SK-N-SH treated with all-trans-retinoic acid at 6 μM for 48 hours (cell line): ENCODE measurements around the gene TBX1.

ENCODE experiments used
- ATAC-seq: fragments of 200-7000 bp; cut with Tn5 transposase; 3 replicates; pipeline ENCODE4 v1.9.1; 2020; ENCODE audit warnings: mild to moderate bottlenecking, moderate library complexity
- ARNTL ChIP-seq: fragments of 450-650 bp; formaldehyde crosslinking; IDR thresholded peaks from 2 replicates; pipeline ENCODE4 v1.5.0; 2020; ENCODE audit warnings: low read depth, mild to moderate bottlenecking, moderate library complexity, borderline replicate concordance
- BACH2 ChIP-seq: fragments of 250-450 bp; sonication (Bioruptor Pico); IDR thresholded peaks from 2 replicates; pipeline ENCODE4 v1.9.0; 2021; ENCODE audit warnings: mild to moderate bottlenecking, borderline replicate concordance
- CSDC2 ChIP-seq: fragments of 250-450 bp; sonication (Bioruptor Pico); IDR thresholded peaks from 2 replicates; pipeline ENCODE4 v1.5.0; 2020; ENCODE audit warnings: mild to moderate bottlenecking, moderate library complexity
- CSRNP3 ChIP-seq: fragments of 250-450 bp; sonication (Bioruptor Pico); IDR thresholded peaks from 2 replicates; pipeline ENCODE4 v1.5.1; 2021; ENCODE audit warnings: mild to moderate bottlenecking, moderate library complexity
- ESRRG ChIP-seq: fragments of 250-450 bp; sonication (Bioruptor Pico); IDR thresholded peaks from 2 replicates; pipeline ENCODE4 v1.6.1; 2021; ENCODE audit warnings: mild to moderate bottlenecking
- GLIS3 ChIP-seq: fragments of 250-450 bp; sonication (Bioruptor Pico); IDR thresholded peaks from 2 replicates; pipeline ENCODE4 v1.5.0; 2020; ENCODE audit warnings: mild to moderate bottlenecking, moderate library complexity
- ISL1 ChIP-seq: fragments of 250-450 bp; sonication (Bioruptor Pico); IDR thresholded peaks from 2 replicates; pipeline ENCODE4 v2.1.2; 2022; ENCODE audit warnings: mild to moderate bottlenecking, moderate library complexity
- OSR1 ChIP-seq: fragments of 250-450 bp; sonication (Bioruptor Pico); IDR thresholded peaks from 2 replicates; pipeline ENCODE4 v1.8.0; 2022; ENCODE audit warnings: moderate library complexity, mild to moderate bottlenecking, inconsistent platforms
- PATZ1 ChIP-seq: fragments of 250-450 bp; sonication (Bioruptor Pico); IDR thresholded peaks from 2 replicates; pipeline ENCODE4 v1.8.0; 2020; ENCODE audit warnings: mild to moderate bottlenecking, moderate library complexity, borderline replicate concordance
- POU6F1 ChIP-seq: fragments of 250-450 bp; sonication (Bioruptor Pico); IDR thresholded peaks from 2 replicates; pipeline ENCODE4 v1.8.0; 2021; ENCODE audit warnings: low read depth, mild to moderate bottlenecking, moderate library complexity, borderline replicate concordance
- PPARA ChIP-seq: fragments of 250-450 bp; sonication (Bioruptor Pico); IDR thresholded peaks from 2 replicates; pipeline ENCODE4 v1.5.0; 2020; ENCODE audit warnings: mild to moderate bottlenecking, borderline replicate concordance
- RARB ChIP-seq: fragments of 250-450 bp; sonication (Bioruptor Pico); IDR thresholded peaks from 2 replicates; pipeline ENCODE4 v1.8.0; 2021; ENCODE audit warnings: mild to moderate bottlenecking, moderate library complexity
- SNAI2 ChIP-seq: fragments of 250-450 bp; sonication (Bioruptor Pico); IDR thresholded peaks from 2 replicates; pipeline ENCODE4 v1.5.0; 2020; ENCODE audit warnings: mild to moderate bottlenecking, moderate library complexity
- TCF4 ChIP-seq: fragments of 250-450 bp; sonication (Bioruptor Pico); IDR thresholded peaks from 2 replicates; pipeline ENCODE4 v1.8.0; 2021; ENCODE audit warnings: mild to moderate bottlenecking, moderate library complexity, borderline replicate concordance
- TOX ChIP-seq: fragments of 250-450 bp; sonication (Bioruptor Pico); IDR thresholded peaks from 2 replicates; pipeline ENCODE4 v1.8.0; 2021; ENCODE audit warnings: mild to moderate bottlenecking, moderate library complexity, borderline replicate concordance
- ZC3H10 ChIP-seq: fragments of 250-450 bp; sonication (Bioruptor Pico); IDR thresholded peaks from 2 replicates; pipeline ENCODE4 v1.5.1; 2021; ENCODE audit warnings: mild to moderate bottlenecking, moderate library complexity
- ZFP3 ChIP-seq: fragments of 250-450 bp; sonication (Bioruptor Pico); IDR thresholded peaks from 2 replicates; pipeline ENCODE4 v1.5.0; 2020; ENCODE audit warnings: mild to moderate bottlenecking, moderate library complexity
- ZFP30 ChIP-seq: fragments of 450-650 bp; formaldehyde crosslinking; IDR thresholded peaks from 2 replicates; pipeline ENCODE4 v1.5.0; 2022; ENCODE audit warnings: mild to moderate bottlenecking, moderate library complexity
- ZNF565 ChIP-seq: fragments of 450-650 bp; formaldehyde crosslinking; conservative IDR thresholded peaks from 2 replicates; pipeline ENCODE4 v1.5.0; 2020; ENCODE audit warnings: low read depth, mild to moderate bottlenecking, moderate library complexity
- ZNF70 ChIP-seq: fragments of 450-650 bp; formaldehyde crosslinking; IDR thresholded peaks from 2 replicates; pipeline ENCODE4 v1.5.0; 2020; ENCODE audit warnings: mild to moderate bottlenecking, moderate library complexity
- ZNF8 ChIP-seq: fragments of 450-650 bp; formaldehyde crosslinking; IDR thresholded peaks from 2 replicates; pipeline ENCODE4 v1.5.0; 2020; ENCODE audit warnings: mild to moderate bottlenecking, moderate library complexity

Gene TBX1

DNA sequence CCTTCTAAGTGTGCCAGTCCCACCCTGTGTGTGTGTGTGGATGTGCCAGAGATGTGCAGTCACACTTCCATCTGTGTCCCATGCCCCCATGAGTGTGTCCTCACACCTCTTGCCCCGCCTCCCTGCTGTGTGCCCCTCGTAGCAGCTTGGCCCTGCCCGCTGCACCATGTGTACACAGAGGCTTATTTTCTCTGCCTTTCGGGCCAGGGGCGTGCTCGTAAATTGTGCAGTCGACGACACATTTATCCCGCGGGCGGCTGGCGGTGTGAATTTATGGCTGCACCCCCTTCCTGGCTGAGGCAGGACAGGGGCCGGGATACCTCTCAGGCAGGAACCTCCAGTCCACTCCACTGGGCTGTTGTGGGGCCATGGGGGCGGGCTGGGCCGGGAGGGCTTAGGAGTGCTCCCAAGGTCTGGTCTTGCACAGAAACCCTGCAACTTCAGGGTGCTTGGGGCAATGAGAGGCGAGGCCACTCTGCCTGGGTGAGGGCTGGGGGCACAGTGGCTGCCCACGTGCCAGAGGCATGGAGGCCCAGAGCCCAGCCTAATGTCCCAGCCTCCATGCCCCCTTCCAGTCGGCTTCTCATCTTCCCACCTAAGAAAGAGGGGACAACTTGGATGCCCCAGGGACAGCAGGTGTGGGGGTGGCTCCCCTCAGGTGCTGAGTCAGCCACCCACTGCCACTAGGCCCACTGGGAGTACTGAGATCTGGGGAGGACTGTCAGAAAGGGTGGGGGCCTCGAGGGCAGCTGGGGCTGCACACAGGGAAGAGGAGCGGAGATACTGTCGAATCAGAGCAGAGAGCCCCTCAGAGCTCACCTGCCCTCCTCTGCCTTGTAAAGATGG is 24.7 kb upstream of the TBX1 start (continued):
- TF ChIP-seq PATZ1 (CRISPR knock-in tag): no peak

DNA sequence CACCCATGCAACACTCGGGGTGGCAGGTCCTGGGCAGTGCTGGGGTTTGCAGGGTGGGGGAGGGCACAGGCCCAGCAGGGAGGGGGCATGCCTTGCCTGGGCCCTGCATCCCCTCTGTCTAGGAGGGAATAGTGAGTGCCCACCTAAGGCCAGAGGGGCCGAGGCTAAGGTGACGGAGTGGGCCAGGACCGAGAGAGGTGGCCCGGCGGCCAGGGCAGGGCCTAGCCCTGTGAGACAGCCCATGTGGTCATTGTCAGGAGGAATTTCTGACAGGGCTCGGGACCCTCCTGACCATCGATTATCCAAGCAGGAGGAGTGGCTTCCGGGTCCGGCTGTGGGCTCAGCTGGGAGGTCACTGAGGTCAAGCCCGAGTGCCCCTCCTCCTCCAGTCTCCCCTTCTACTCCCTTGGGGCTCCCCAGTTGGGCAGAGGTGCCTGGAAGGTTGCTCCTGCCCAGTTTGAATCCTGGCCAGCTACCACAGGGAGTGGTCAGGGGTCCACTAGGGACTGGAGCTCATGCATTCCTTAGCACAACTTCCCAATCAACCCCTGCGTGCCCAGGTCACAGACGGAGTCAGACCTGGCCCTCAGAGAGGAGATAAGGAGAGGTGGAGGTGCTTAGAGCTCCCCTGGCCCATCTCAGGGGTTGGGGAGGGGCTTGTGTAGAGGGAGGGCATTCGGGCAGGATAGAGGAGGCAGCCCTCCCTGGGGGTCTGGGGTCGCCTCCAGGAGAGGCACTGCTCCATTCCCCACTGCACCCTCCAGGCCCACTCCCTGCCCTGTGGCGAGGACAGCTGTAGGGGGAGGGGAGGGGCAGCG is 22.5 kb upstream of the TBX1 start:
- TF ChIP-seq ESRRG (CRISPR knock-in tag): no peak
- no peak for TF ChIP-seq POU6F1 (CRISPR knock-in tag)
- TF ChIP-seq BACH2 (CRISPR knock-in tag): no peak
- no peak for TF ChIP-seq PPARA (CRISPR knock-in tag)
- TF ChIP-seq ZFP3 (CRISPR knock-in tag): no peak
- TF ChIP-seq ZC3H10 (CRISPR knock-in tag): no peak
- no peak for TF ChIP-seq PATZ1 (CRISPR knock-in tag)
- TF ChIP-seq CSDC2 (CRISPR knock-in tag): no peak
- no peak for TF ChIP-seq GLIS3 (CRISPR knock-in tag)
- TF ChIP-seq ZFP30 (CRISPR knock-in tag): no peak
- no peak for TF ChIP-seq ISL1
- TF ChIP-seq TOX (CRISPR knock-in tag): no peak
- TF ChIP-seq RARB (CRISPR knock-in tag): no peak
- TF ChIP-seq ZNF70 (CRISPR knock-in tag): no peak
- ATAC-seq: no peak

DNA sequence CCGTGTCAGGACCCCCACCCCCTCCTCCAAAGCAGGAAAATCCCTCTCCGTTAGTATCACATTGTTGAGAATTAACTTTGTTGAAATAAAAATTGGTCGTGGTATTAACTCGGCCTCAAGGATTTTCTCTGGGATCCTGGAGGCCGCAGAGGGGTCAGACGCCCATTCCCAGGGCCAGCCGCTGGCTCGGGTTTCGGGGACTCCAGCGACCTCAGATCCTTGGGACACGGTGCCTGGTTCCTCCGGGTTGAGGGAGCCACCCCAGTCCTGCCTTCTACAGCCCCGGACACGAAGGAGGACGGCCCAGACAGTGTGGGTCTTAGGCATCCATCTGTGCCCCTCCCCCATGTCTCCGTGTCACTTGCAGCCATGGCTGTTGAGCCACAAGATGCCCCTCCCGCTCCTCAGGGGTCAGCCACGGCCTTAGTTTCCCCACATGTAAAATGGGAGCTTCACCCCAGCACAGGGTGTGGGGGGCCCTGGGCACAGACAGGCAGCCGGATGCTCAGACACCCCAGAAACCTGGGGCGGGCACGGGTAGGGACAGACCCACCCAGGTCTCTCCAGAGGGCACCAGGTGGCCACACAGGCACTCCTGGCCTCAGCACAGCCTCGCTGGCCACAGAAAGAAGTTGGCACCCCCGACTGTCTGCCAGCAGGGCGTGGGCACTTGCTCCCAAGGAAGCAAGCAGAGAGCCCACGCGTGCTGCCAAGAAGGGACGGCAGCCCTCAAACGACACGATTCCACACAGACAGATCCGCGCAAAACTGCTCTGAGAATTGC is 21.7 kb upstream of the TBX1 start:
- no peak for TF ChIP-seq ARNTL (CRISPR knock-in tag)
- TF ChIP-seq SNAI2 (CRISPR knock-in tag): no peak
- no peak for TF ChIP-seq OSR1
- TF ChIP-seq ESRRG (CRISPR knock-in tag): no peak
- no peak for TF ChIP-seq TCF4 (CRISPR knock-in tag)
- no peak for TF ChIP-seq PPARA (CRISPR knock-in tag)
- TF ChIP-seq ZNF70 (CRISPR knock-in tag): no peak
- no peak for TF ChIP-seq PATZ1 (CRISPR knock-in tag)
- no peak for TF ChIP-seq ZFP30 (CRISPR knock-in tag)
- TF ChIP-seq TOX (CRISPR knock-in tag): no peak
- TF ChIP-seq BACH2 (CRISPR knock-in tag): no peak
- no peak for TF ChIP-seq ZFP3 (CRISPR knock-in tag)
- TF ChIP-seq POU6F1 (CRISPR knock-in tag): no peak
- TF ChIP-seq ZNF8 (CRISPR knock-in tag): no peak
- TF ChIP-seq ZNF565: no peak
- TF ChIP-seq ZC3H10 (CRISPR knock-in tag): no peak
- no peak for TF ChIP-seq CSRNP3 (CRISPR knock-in tag)
- TF ChIP-seq GLIS3 (CRISPR knock-in tag): no peak
- no peak for TF ChIP-seq CSDC2 (CRISPR knock-in tag)

More for the DNA sequence above, 21.7 kb upstream of the TBX1 start:
- ATAC-seq: no peak
